NCI-H146 treated with DMSO at 0.1 percent for 48 hours (cell line): ENCODE data around the gene MUC20.
A peak's percentile ranks its signal among the peaks of the same experiment; 100 is the strongest.
"Not testable (repeated sequence)": the region's sequence is repeated elsewhere in the genome, so short reads cannot be mapped to it uniquely, and the experiment has no call there.

ENCODE experiments used
- DNase-seq: peaks from one replicate; lab custom pipeline; 2025; ENCODE audit not compliant: unreplicated experiment; lab: John Stamatoyannopoulos, UW

MUC20 gene

DNA sequence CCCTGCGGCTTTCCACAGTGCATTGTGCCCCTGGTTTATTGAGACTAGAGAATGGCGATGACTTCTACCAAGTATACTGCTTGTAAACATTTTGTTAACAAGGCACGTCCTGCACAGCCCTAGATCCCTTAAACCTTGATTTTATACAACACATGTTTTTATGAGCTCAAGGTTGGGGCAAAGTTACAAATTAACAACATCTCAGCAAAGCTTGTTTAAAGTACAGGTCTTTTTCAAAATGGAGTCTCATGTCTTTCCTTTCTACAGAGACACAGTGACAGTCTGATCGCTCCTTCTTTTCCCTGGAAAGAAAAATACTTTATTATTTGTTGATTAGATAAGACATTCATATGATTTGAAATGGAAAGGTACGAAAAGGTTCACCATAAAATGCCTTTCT is 8.0 kb downstream of the MUC20 start:
- DNase-seq: not testable (repeated sequence)

GRCh38 chr3:195729476-195730251 is 8.9 kb downstream of the MUC20 start:
- DNase-seq: no peak

GRCh38 chr3:195731356-195731905 is 10.7 kb downstream of the MUC20 start:
- no peak for DNase-seq

- no peak for DNase-seq
Observed at GRCh38 chr3:195732940-195733339, 12.2 kb downstream of the MUC20 start.

DNA sequence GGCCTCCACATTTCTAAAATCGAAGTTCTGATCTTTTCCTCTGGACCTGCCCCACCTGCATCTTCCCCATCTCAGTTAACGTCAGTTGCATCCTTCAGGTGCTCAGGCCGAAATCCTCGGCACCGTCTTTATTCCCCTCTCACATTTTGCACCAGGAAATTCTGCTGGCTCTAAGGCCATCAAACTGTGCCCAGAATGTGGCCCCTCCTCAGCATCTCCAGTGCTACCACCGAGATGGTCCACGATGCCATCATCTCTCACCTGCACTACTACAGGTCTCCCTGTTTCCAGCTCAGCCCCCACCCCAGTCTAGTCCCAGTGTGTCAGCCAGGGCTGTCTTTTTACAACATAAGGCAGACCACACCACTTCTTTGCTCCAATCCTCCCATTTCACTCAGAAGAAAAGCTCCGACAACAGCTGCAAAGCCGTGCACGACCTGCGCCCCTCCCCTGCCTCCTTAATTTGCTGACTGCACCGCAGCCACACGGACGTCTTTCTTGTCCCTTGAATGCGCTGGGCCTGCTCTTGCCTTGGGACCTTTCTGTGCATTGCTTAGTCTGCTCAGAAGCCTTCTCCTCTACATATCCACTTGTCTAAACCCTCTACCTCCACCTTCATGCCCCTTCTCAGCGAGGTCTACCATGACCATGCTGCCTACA is 14.4 kb downstream of the MUC20 start:
- no peak for DNase-seq

DNA sequence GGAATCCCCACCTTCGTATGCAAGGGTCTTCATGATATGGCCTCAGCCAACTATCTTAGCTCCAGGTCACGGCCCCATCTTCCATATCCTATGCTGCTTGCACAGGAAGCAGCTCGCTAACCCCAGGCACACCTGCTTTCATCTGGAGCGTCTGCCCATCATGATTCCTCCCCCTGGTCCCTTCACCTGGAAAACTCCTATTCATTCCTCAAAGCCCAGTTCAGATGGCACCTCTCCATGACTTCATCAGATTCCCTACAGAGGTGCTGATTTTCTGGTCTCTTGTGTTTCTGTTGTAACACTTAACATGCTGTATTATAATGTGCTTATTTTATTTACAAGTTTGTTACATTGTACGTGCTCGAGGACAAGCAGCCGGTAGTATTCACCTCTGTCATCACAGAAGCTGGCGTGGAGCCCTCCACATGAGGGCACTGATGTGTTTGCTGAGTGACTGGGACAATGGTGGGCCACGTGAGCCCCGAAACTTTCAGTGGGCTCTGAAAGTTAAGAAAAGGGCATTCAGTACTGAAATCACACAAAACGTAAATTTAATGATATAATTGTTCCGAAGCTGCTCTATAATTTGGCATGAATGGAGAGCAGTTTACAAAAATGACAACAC is 16.2 kb downstream of the MUC20 start:
- DNase-seq: no peak

DNA sequence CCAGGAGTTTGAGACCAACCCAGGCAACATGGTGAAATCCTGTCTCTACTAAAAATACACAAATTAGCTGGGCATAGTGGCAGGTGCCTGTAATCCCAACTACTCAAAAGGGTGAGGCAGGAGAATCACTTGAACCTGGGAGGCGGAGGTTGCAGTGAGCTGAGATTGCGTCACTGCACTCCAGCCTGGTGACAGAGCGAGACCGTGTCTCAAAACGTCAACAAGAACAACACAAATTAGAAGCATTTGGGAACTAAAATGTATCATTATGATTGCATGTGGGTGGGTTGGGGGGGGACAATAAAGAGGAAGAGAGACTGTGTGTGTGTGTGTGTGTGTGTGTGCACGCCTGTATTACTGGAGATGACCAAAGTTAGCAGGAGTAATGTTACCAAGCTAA is 17.0 kb downstream of the MUC20 start:
- not testable (repeated sequence) for DNase-seq

- no peak for DNase-seq
Observed at GRCh38 chr3:195738274-195739044, 17.7 kb downstream of the MUC20 start.

DNA sequence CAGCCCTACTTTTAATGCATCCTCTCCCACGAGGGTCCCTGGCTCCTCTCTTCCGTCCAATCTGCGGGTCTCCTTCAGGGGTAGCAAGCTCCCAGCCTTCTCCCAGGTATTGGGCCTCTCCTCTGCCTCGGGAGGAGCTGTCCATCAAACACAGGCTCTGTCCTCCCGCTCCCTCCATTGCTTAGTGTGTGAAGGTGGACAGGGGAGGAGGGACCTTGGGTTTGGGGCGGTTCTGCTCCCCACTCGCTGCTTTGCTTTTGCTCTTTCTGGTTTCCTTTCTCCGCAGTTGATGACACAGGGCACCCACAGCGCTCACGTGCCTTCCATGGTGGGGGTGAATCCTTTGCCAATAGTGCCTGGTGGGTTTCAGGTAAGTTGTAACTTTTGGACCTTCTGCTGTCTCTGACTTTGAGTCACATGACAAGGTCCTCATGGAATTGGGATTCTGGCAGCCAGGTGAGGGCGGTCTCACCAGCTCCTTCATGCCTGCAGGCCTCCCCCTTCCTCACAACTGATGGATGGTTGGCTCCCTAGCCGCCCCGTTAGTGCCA is 18.9 kb downstream of the MUC20 start:
- no peak for DNase-seq

DNA sequence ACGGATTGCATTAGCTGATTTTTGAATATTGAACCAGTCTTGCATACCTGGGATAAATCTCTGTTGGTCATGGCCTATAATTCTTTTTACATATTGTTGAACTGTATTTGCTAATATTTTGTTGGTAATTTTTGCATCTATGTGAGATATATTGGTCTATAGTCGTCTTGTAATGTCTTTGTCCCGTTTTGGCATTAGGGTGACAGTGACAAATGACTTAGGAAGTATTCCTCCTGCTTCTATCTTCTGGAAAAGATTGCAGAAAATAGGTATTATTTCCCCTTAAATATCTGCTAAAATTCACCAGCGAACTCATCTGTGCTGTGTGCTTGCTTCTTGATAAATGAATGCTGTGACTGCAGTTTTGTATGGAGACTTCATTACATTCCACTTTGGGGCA is 23.7 kb downstream of the MUC20 start:
- no peak for DNase-seq

DNA sequence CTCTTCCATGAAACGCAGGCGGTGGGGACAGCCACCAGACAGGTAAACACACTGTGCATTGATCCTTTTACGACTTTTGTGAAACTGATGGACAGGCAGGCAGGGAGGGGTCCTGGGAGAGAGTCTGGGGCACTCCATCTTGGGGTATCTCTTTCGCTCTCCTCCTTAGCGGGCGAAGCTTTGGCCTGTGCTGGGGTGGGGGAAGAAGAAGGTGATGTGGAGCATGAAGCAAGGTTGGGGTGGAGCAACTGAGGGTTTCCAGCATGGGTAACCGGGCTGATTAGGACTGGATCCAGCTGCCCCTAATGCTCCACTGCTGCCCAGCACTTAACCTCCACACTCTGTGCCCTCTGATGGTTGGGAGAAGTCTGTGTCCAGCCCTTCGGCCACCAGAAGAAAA is 25.6 kb downstream of the MUC20 start:
- no peak for DNase-seq

DNA sequence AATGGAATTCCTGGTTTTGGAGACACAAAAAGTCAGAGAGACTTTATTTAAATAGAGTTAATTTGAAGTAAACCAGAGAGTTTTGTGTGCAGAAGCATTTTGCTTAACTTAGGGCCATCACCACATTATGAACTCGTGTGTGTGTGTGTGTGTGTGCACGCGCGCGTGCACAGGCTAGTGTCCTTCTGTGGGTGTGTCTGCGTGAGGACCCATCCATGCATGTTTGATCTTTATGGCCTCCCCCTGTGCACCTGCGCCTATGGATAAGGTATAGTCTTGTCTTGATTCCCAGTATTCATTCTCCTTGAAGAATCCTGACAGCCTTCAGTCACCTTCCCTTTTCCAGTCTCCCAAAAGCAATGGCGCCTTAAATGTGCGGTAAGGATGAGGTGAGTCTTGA is 26.0 kb downstream of the MUC20 start:
- no peak for DNase-seq

DNA sequence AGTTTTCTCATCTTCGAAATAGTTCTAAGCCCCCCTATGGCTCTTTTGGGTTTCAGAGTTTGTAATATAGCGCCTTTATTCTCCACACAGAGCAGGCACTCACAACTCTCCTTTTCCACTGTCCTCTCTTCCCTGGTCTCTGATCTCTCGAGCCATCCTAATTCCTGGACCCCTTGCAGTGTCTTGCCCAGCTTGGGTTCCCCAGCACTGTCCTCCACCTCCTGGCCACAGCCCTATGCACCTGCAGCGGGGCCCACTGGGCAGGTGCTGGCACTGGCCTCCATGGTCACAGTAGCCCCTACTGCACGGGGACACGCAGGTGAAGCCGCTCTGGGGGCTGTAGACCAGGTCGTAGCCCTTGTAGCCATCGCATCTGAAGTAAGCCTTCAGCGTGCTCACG is 27.9 kb downstream of the MUC20 start:
- no peak for DNase-seq

DNA sequence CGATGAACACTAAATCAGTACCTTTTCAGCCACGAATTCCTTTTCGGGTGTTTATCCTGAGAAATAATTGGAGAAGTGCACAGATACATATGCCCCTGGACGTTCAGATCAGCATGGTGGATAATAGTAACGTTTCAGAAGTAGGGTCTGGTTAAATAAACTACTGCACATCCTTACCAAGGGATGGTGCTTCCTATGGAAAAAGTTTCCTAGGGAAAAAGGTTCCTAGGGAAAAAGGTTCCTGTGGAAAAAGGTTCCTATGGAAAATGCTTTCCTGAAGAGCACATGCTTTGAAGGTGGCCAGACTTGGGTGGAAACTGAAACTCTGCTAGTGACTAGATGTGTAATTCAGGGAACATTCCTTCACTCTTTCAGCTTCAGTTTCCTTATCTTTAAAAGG is 28.3 kb downstream of the MUC20 start:
- DNase-seq: not testable (repeated sequence)

DNA sequence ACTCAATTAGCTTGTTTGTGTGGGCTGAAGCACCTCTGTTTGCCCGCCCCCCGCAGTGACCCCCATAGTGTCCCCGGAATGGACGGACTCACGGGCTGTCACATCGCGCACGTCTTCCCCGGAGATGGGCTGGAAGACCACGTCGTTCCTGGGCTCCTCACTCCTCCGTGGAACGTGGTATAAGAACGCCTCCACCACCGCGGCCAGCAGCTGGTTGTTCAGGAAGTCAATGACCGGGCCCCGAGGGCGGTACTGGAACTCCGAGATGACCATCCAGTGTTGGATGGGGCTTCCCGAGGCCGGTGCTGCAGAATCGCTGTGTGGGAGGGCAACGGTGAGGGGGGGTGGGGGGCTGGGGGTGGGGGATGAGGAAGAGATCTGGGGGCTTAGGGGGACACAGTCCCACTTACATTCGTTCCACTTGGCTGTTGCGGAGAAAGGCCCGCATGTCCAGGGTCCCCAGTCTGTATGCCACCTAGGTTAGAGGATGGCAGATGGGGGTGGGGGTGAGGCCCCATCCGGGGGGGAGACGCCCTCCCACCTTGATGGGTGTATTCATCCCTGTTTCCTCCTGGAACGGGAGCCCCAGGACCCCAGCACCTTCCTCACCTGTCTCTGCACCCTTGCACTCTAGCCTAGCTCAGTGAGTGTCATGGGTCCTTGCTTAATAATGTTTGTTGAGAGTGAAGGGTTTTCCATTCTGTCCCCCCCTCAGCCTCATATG is 30.2 kb downstream of the MUC20 start:
- no peak for DNase-seq

GRCh38 chr3:195751560-195751959 is 30.8 kb downstream of the MUC20 start:
- peak; percentile 97 for DNase-seq

DNA sequence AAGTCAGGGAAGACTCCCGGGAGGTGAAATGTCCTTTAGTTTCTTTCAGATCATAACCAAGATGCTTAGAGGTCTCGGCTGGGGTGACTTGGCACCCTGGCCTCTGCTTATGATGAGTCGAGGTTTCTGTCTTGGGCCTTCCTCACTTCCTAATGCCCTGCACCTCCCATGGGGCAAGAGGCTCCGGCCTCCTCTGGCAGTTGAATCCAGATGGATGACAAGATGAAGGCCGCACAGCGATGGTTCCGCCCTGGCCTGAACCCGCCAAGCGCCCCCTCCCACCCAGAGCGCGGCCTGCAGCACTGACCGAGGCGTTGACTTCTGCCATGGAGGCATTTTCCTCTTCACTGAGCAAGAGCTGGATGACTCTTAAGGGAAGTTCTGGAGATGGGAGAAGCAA is 31.3 kb downstream of the MUC20 start:
- DNase-seq: no peak

DNA sequence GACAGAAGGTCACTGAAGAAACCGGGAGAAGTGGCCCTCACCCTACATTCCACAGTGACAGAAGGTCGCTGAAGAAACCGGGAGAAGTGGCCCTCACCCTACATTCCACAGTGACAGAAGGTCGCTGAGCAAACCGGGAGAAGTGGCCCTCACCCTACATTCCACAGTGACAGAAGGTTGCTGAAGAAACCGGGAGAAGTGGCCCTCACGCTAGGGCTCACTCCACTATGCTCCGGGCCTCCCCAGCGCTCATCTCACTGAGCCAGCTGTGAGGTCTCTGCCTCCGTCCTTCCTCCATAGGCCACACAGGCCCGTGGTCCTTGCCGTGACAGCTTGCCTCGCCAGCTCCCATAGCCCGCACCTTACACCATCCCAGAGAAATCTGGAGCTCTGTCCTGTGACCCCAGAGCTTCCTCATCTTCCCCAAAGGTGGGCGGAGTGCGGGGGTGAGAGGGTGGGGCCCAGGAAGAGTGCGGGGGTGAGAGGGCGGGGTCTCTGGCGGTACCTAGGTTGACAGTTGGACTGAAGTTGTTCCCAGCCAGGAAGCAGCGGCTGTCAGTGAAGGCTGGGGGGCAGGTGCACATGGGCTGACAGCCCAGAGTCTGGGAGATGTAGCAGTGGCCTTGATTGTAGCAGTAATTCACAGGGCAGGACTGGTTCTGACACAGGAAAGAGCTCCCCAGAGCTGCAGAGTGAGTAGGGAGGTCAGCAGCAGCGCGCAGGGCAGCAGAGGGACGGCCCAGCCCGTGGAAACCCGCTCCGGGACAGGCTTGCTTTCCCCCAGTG is 32.0 kb downstream of the MUC20 start:
- DNase-seq: no peak

- no peak for DNase-seq
Observed at GRCh38 chr3:195753581-195753980, 32.8 kb downstream of the MUC20 start.
